ENCODE data around the gene GPT2.
"Not testable (repeated sequence)": the region's sequence is repeated elsewhere in the genome, so short reads cannot be mapped to it uniquely, and the experiment has no call there.

The GPT2 gene

DNA sequence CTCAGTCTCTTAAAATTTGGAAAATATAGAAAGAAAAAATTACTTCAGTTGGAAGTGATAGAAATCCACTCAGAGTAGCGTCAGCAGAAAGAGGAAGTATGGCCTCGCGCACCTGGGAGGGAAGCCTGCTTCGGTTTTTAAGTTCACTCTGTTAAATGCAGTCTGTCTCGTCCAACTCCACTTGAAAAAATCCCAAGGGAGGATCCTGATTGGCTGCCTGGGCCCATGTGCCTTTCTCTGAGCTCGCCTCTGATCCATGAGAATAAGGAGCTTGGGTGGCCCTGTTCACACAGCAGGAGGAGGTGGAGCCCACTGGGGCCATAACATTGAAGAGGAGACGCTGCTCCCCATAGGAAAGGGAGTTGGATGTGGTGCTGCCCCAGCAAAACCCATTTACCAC, 48.6 kb downstream of the GPT2 start:
- Histone ChIP-seq H3K4me3 (ENCODE audit: low read depth, low read length) (no peak overlapping the region), H3K27ac (no peak overlapping the region), H3K27me3 (ENCODE audit: insufficient read depth, low read depth, severe bottlenecking) (no peaks in the 10 kb centered on the region), H3K9me3 (ENCODE audit: severe bottlenecking) (no peaks in the 10 kb centered on the region), H3K36me3 (peaks cover 14% of the 10 kb centered on the region)
- DNase-seq = no peak
- TF ChIP-seq, protein P1, sequence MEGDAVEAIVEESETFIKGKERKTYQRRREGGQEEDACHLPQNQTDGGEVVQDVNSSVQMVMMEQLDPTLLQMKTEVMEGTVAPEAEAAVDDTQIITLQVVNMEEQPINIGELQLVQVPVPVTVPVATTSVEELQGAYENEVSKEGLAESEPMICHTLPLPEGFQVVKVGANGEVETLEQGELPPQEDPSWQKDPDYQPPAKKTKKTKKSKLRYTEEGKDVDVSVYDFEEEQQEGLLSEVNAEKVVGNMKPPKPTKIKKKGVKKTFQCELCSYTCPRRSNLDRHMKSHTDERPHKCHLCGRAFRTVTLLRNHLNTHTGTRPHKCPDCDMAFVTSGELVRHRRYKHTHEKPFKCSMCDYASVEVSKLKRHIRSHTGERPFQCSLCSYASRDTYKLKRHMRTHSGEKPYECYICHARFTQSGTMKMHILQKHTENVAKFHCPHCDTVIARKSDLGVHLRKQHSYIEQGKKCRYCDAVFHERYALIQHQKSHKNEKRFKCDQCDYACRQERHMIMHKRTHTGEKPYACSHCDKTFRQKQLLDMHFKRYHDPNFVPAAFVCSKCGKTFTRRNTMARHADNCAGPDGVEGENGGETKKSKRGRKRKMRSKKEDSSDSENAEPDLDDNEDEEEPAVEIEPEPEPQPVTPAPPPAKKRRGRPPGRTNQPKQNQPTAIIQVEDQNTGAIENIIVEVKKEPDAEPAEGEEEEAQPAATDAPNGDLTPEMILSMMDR (IDR thresholded peaks at IDR 0.05; ENCODE audit: low read depth, low read length) = no peak

DNA sequence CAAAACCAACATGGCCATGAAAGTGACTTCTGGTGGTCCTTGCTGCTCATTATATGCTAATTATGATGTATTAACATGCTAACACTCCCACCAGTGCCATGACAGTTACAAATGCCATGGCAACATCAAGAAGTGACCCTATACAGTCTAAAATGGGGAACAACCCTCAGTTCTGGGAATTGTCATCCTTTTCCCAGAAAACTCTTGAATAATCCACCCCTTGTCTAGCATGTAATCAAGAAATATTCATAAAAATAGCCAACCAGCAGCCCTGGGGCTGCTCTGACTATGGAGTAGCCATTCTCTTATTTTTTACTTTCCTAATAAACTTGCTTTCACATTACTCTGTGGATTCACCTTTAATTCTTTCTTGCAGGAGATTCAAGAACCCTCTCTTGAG, 53.4 kb downstream of the GPT2 start:
- no peak overlapping the region for H3K4me3 ChIP-seq (ENCODE audit: low read depth, low read length)
- H3K9me3 ChIP-seq (ENCODE audit: severe bottlenecking) = no peaks in the 10 kb centered on the region
- H3K27me3 ChIP-seq (ENCODE audit: insufficient read depth, low read depth, severe bottlenecking) = no peaks in the 10 kb centered on the region
- no peak for DNase-seq
- TF ChIP-seq, protein P1 (IDR thresholded peaks at IDR 0.05; ENCODE audit: low read depth, low read length) = no peak
- no peak overlapping the region for H3K27ac ChIP-seq
- H3K36me3 ChIP-seq = no peaks in the 10 kb centered on the region

DNA sequence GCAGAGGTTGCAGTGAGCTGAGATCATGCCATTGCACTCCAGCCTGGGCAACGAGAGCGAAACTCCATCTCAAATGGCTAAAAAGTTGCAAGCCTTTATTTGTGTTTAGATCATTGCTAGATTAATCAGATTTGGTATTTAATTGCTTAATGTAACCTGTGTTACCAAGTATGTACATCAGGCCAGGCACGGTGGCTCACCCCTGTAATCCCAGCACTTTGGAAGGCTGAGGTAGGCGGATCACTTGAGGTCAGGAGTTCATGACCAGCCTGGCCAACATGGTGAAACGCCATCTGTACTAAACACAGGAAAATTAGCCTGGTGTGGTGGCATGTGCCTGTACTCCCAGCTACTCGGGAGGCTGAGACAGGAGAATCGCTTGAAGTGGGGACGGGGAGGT, 60.6 kb downstream of the GPT2 start:
- not testable (repeated sequence) for H3K36me3 ChIP-seq; DNase-seq; H3K4me3 ChIP-seq (ENCODE audit: low read depth, low read length); H3K27me3 ChIP-seq (ENCODE audit: insufficient read depth, low read depth, severe bottlenecking); H3K27ac ChIP-seq; H3K9me3 ChIP-seq (ENCODE audit: severe bottlenecking)

DNA sequence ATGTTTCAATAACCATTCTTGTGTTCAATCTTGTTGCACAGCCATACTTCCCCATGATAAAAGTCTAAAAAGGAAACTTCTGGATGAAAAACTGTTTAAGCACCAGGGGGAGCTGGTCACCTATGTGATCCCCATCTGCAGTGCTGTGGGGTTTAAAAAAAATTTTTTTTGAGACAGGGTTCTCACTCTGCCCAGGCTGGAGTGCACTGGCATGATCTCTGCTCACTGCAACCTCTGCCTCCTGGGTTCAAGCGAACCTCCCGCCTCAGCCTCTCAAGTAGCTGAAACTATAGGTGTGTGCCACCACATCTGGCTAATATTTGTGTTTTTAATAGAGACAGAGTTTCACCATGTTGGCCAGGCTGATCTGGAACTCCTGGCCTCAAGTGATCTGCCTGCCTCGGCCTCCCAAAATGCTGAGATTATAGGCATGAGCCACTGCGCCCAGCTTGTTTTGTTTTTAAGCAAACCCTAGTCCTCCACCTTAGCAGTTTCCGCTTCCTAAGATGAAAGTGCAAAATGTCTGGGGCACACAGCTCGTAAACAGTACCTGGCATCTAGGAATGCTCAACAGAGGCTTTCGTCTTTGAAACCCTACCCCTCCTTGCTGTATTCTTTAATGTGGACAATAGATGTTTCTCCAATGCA, 63.9 kb downstream of the GPT2 start:
- no peak overlapping the region for H3K4me3 ChIP-seq (ENCODE audit: low read depth, low read length)

DNA sequence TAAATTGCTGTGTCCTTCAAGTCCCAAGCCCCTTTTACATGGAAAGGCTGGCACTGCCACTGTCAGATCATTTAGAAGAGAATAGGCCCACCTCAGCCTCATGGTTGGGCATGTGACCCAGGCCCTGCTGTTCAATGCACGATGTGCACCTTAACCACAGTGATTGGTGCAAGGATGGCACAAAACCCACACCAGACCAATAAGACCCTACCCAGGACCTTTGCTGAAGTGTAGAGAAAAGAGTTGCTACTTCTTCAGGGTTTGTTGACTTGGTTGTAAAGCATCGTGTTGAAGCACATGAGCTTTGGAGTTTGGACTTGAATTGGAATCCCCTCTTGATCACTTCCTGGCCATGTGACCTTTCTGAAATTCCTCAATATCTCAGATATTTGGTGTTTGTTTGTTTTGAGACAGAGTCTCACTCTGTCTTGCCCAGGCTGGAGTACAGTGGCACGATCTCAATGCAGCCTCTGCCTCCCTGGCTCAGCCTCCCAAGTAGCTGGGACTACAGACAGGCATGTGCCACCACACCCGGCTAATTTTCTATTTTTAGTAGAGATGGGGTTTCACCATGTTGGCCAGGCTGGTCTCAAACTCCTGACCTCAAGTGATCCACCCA, 64.5 kb downstream of the GPT2 start:
- no peaks in the 10 kb centered on the region for H3K27me3 ChIP-seq (ENCODE audit: insufficient read depth, low read depth, severe bottlenecking)
- TF ChIP-seq, protein P1 (IDR thresholded peaks at IDR 0.05; ENCODE audit: low read depth, low read length) = no peak
- no peak for DNase-seq
- H3K36me3 ChIP-seq = no peaks in the 10 kb centered on the region
- no peaks in the 10 kb centered on the region for H3K9me3 ChIP-seq (ENCODE audit: severe bottlenecking)
- no peak overlapping the region for H3K4me3 ChIP-seq (ENCODE audit: low read depth, low read length)
- no peak overlapping the region for H3K27ac ChIP-seq

More for the DNA sequence above, 63.9 kb downstream of the GPT2 start:
- TF ChIP-seq, protein P1 (IDR thresholded peaks at IDR 0.05; ENCODE audit: low read depth, low read length) = peak; percentile 60
- DNase-seq = peak; percentile 39
- H3K9me3 ChIP-seq (ENCODE audit: severe bottlenecking) = no peaks in the 10 kb centered on the region
- no peak overlapping the region for H3K27ac ChIP-seq
- H3K36me3 ChIP-seq = no peaks in the 10 kb centered on the region
- no peaks in the 10 kb centered on the region for H3K27me3 ChIP-seq (ENCODE audit: insufficient read depth, low read depth, severe bottlenecking)

DNA sequence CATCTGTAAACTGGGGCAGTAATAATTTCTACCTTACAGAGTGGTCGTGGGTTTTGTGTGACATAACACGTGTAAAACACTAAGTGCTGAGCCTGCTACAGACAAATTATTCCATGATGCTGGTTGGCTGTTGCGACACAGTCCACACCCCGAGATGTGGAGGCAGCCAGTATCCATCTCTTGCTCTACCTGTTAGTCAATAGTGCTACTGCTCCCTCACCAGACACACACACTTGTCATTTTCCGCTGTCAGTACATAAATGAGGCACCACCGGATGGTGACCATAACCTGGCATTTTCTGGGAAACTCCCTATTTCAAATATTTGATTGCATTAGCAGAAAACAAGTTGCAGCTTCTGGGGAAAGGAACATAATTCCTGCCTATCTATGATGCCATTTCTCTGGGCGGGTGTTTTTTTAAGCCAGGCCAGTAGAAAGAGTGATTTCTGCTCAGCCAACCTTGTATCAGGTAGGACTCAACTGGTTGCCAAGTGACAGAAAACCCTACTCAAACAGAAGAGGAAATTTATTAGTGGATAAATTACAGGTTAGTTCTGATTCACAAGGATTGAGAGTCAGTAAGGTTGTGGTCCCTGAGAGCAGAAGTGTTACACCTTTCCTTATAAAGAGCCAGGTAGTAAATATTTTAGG, 65.2 kb downstream of the GPT2 start:
- Histone ChIP-seq H3K4me3 (ENCODE audit: low read depth, low read length) (no peak overlapping the region), H3K27ac (no peak overlapping the region), H3K36me3 (peaks cover 2% of the 10 kb centered on the region), H3K9me3 (ENCODE audit: severe bottlenecking) (no peaks in the 10 kb centered on the region), H3K27me3 (ENCODE audit: insufficient read depth, low read depth, severe bottlenecking) (no peaks in the 10 kb centered on the region)
- no peak for DNase-seq
- TF ChIP-seq, protein P1 (IDR thresholded peaks at IDR 0.05; ENCODE audit: low read depth, low read length) = no peak
